PC-9 (cell line): Measurements from ENCODE around the gene FBLN2. TPM values are rescaled to one million over a fixed set of nuclear protein-coding genes. Genes with fewer than 3 reads are reported as not detected.

Source experiments
- BruUV-seq: library from RNA; stranded (reverse); fragments of 400-500 nt; replicated peaks from 2 replicates; lab custom pipeline; 2021; lab: Mats Ljungman, UMichigan
- CTCF ChIA-PET: fragments of 300-600 bp; sonication (Branson Sonifier 250); formaldehyde crosslinking; loops from one replicate; lab custom pipeline; 2022; ENCODE audit warnings: antibody characterized with exemption; lab: Charles Lee
- POLR2A ChIA-PET: fragments of 300-600 bp; sonication (Branson Sonifier 250); formaldehyde crosslinking; loops from one replicate; lab custom pipeline; 2022; ENCODE audit warnings: antibody characterized with exemption; ENCODE audit not compliant: unreplicated experiment; lab: Charles Lee
- DNase-seq, 2 experiments: peaks; one replicate each; pipeline versions ENCODE4 v3.0.0 to v3.0.0-alpha.2; 2015 to 2022; ENCODE audit warnings: mixed read lengths in 1 of 2
- H2AFZ ChIP-seq: fragments of 200-600 bp; sonication (generic); 2 replicates; pipeline ENCODE4 v1.8.1; 2017; ENCODE audit warnings: antibody characterized with exemption
- H3F3A ChIP-seq: fragments of 200-600 bp; sonication (generic); 2 replicates; pipeline ENCODE4 v1.8.1; 2017; ENCODE audit warnings: antibody characterized with exemption, mild to moderate bottlenecking, low read depth; ENCODE audit not compliant: insufficient read depth
- H3K27ac ChIP-seq: fragments of 200-600 bp; sonication (generic); 2 replicates; pipeline ENCODE4 v1.6.1; 2016; ENCODE audit warnings: mixed run types
- H3K27me3 ChIP-seq: fragments of 200-600 bp; sonication (generic); 2 replicates; pipeline ENCODE4 v1.6.1; 2016; ENCODE audit warnings: low read depth, mixed run types; ENCODE audit not compliant: insufficient read depth
- H3K36me3 ChIP-seq: fragments of 200-600 bp; sonication (generic); 2 replicates; pipeline ENCODE4 v1.6.1; 2016; ENCODE audit warnings: low read depth, mixed run types
- H3K4me1 ChIP-seq: fragments of 200-600 bp; sonication (generic); replicated peaks from 2 replicates; pipeline ENCODE4 v1.6.1; 2016; ENCODE audit warnings: mixed run types; ENCODE audit not compliant: insufficient read depth
- H3K4me2 ChIP-seq: fragments of 200-600 bp; sonication (generic); 2 replicates; pipeline ENCODE4 v1.6.1; 2017; ENCODE audit warnings: mixed run types
- H3K4me3 ChIP-seq: fragments of 200-600 bp; sonication (generic); 2 replicates; pipeline ENCODE4 v1.6.1; 2016; ENCODE audit warnings: mixed run types
- H3K79me2 ChIP-seq: fragments of 200-600 bp; sonication (generic); 2 replicates; pipeline ENCODE4 v1.6.1; 2017; ENCODE audit warnings: low read depth, mixed run types
- H3K9me2 ChIP-seq: fragments of 200-600 bp; sonication (generic); 2 replicates; pipeline ENCODE4 v1.8.1; 2017; ENCODE audit warnings: mild to moderate bottlenecking; ENCODE audit not compliant: insufficient read depth
- H3K9me3 ChIP-seq: fragments of 200-600 bp; sonication (generic); 2 replicates; pipeline ENCODE4 v1.8.1; 2016; ENCODE audit warnings: low read depth; ENCODE audit not compliant: insufficient read depth
- H4K20me1 ChIP-seq: fragments of 200-600 bp; sonication (generic); 2 replicates; pipeline ENCODE4 v1.8.1; 2017; ENCODE audit not compliant: insufficient read depth
- CTCF ChIP-seq: fragments of 200-600 bp; sonication (generic); conservative IDR thresholded peaks from 2 replicates; pipeline ENCODE4 v1.6.1; 2017; ENCODE audit warnings: mixed run types, antibody characterized with exemption, mild to moderate bottlenecking, moderate library complexity
- EZH2 ChIP-seq: fragments of 200-600 bp; sonication (generic); IDR thresholded peaks from 2 replicates; pipeline ENCODE4 v1.8.0; 2017; ENCODE audit warnings: antibody characterized with exemption, low read depth
- intact Hi-C: fragments of 100-400 bp; cut with micrococcal nuclease; formaldehyde crosslinking; loops from one replicate; pipeline ENCODE4 v1.10.0; 2022; ENCODE audit not compliant: unreplicated experiment
- total RNA-seq: library from RNA; stranded (reverse); gene quantifications from 2 replicates; pipeline ENCODE4 v1.2.3, GENCODE V29; 2021

Gene FBLN2
- total RNA-seq, 1 experiment from 2014 or later = 0.57 TPM

GRCh38 chr3:13668136-13668535, 119.2 kb downstream of the FBLN2 start:
- intact Hi-C loops = loop anchor here (10.0 kb wide), 1 partner anchor 97 kb away; no protein-coding TSS in a partner anchor
- H3K9me3 ChIP-seq = no peaks in the 10 kb centered on the region

GRCh38 chr3:13669457-13669856, 120.5 kb downstream of the FBLN2 start:
- TF ChIP-seq EZH2 = no peak
- no peak for TF ChIP-seq CTCF
- DNase-seq = no peak
- POLR2A ChIA-PET = interaction anchor here (0.6 kb wide), 1 partner anchor 1204 kb away, joined by 4 read pairs; no protein-coding TSS in a partner anchor
- Histone ChIP-seq H3F3A (peaks cover 3% of the 10 kb centered on the region; the same call in 1 of the 2 replicates), H3K27me3 (peaks cover 9% of the 10 kb centered on the region), H2AFZ (no peak overlapping the region), H3K9me3 (no peaks in the 10 kb centered on the region), H3K36me3 (no peaks in the 10 kb centered on the region), H3K4me3 (no peak overlapping the region), H4K20me1 (no peaks in the 10 kb centered on the region), H3K9me2 (no peaks in the 10 kb centered on the region), H3K4me1 (no peaks in the 10 kb centered on the region), H3K4me2 (no peak overlapping the region), H3K27ac (no peak overlapping the region), H3K79me2 (no peaks in the 10 kb centered on the region)
- intact Hi-C loops = loop anchor here (10.0 kb wide), 1 partner anchor 95 kb away; no protein-coding TSS in a partner anchor
- BruUV-seq = no TSS peak
- CTCF ChIA-PET = interaction anchor here (0.6 kb wide), 1 partner anchor 11 kb away, joined by 3 read pairs; no protein-coding TSS in a partner anchor

More at GRCh38 chr3:13668136-13668535, 119.2 kb downstream of the FBLN2 start:
- Histone ChIP-seq H2AFZ (no peak overlapping the region), H3K36me3 (no peaks in the 10 kb centered on the region), H3K27me3 (no peaks in the 10 kb centered on the region), H3K27ac (no peak overlapping the region), H3K79me2 (no peaks in the 10 kb centered on the region), H3K4me1 (no peaks in the 10 kb centered on the region), H3K4me2 (no peak overlapping the region), H4K20me1 (no peaks in the 10 kb centered on the region), H3K9me2 (no peaks in the 10 kb centered on the region), H3F3A (peaks cover 3% of the 10 kb centered on the region; the same call in 1 of the 2 replicates), H3K4me3 (no peak overlapping the region)
- TF ChIP-seq CTCF = no peak
- TF ChIP-seq EZH2 = no peak
- no TSS peak for BruUV-seq
- no peak for DNase-seq
- POLR2A ChIA-PET = no interaction called here
- CTCF ChIA-PET = no interaction called here

GRCh38 chr3:13670292-13670691, 121.4 kb downstream of the FBLN2 start:
- no peak overlapping the region for H2AFZ ChIP-seq
- H3K36me3 ChIP-seq = no peaks in the 10 kb centered on the region
- no peak overlapping the region for H3K4me2 ChIP-seq
- no peak for DNase-seq
- no peaks in the 10 kb centered on the region for H3K9me3 ChIP-seq
- POLR2A ChIA-PET = interaction anchor here (0.6 kb wide), 1 partner anchor 36 kb away, joined by 3 read pairs; no protein-coding TSS in a partner anchor
- intact Hi-C loops = no loop called here
- no peaks in the 10 kb centered on the region for H3K79me2 ChIP-seq
- H3K4me3 ChIP-seq = no peak overlapping the region
- H3K27ac ChIP-seq = no peak overlapping the region
- H3F3A ChIP-seq = peaks cover 3% of the 10 kb centered on the region; the same call in 1 of the 2 replicates
- TF ChIP-seq EZH2 (no peak), CTCF (no peak)
- no peaks in the 10 kb centered on the region for H3K4me1 ChIP-seq
- H3K27me3 ChIP-seq = peaks cover 17% of the 10 kb centered on the region
- no peaks in the 10 kb centered on the region for H4K20me1 ChIP-seq
- CTCF ChIA-PET = no interaction called here
- BruUV-seq = no TSS peak
- no peaks in the 10 kb centered on the region for H3K9me2 ChIP-seq
